GM23248 (cell line): ENCODE measurements around the gene HMG20B.

Source experiments
- EZH2 ChIP-seq: fragments of 200-600 bp; sonication (generic); IDR thresholded peaks from 2 replicates; pipeline ENCODE4 v1.6.1; 2018; ENCODE audit warnings: antibody characterized with exemption, mild to moderate bottlenecking; ENCODE audit not compliant: insufficient read depth, poor library complexity, severe bottlenecking
- EZH2phosphoT487 ChIP-seq: fragments of 200-600 bp; sonication (generic); IDR thresholded peaks from 2 replicates; pipeline ENCODE4 v1.6.1; 2018; ENCODE audit warnings: antibody characterized with exemption, moderate library complexity, mild to moderate bottlenecking, low read depth; ENCODE audit not compliant: insufficient read depth

GRCh38 chr19:3595521-3596061 lies 22.8 kb downstream of the HMG20B start:
- TF ChIP-seq EZH2phosphoT487 (no peak), EZH2 (no peak)
